Endodermal cell (in vitro differentiated cells): Measurements from ENCODE around the gene BBS9. TPM values are rescaled to one million over a fixed set of nuclear protein-coding genes. Genes with fewer than 3 reads are reported as not detected.

Experiments used
- DNase-seq: peaks from one replicate; pipeline ENCODE4 v3.0.0-alpha.2; 2017
- H3K27ac ChIP-seq: 2 replicates; pipeline ENCODE4 v1.5.1; 2013; ENCODE audit warnings: mild to moderate bottlenecking, low read depth, low read length, moderate library complexity
- H3K27me3 ChIP-seq: 2 replicates; pipeline ENCODE4 v1.6.1; 2013; ENCODE audit warnings: mild to moderate bottlenecking, low read length, moderate library complexity; ENCODE audit not compliant: insufficient read depth, control insufficient read depth, poor library complexity, severe bottlenecking
- H3K36me3 ChIP-seq: 2 replicates; pipeline ENCODE4 v1.7.0; 2013; ENCODE audit warnings: mild to moderate bottlenecking, low read length, moderate library complexity; ENCODE audit not compliant: control insufficient read depth, insufficient read depth
- H3K4me1 ChIP-seq: one replicate; pipeline ENCODE4 v1.7.0; 2013; ENCODE audit warnings: low read length; ENCODE audit not compliant: control insufficient read depth, insufficient read depth
- H3K4me3 ChIP-seq: 2 replicates; pipeline ENCODE4 v1.5.1; 2013; ENCODE audit warnings: mild to moderate bottlenecking, low read length, moderate library complexity
- H3K9ac ChIP-seq: 2 replicates; pipeline ENCODE4 v1.6.1; 2013; ENCODE audit warnings: mild to moderate bottlenecking, low read length, moderate library complexity; ENCODE audit not compliant: poor library complexity, severe bottlenecking; ENCODE audit errors: extremely low read depth
- H3K9me3 ChIP-seq: 2 replicates; pipeline ENCODE4 v1.6.1; 2013; ENCODE audit warnings: mild to moderate bottlenecking, low read length, moderate library complexity; ENCODE audit not compliant: control insufficient read depth
- H3K27ac Mint-ChIP-seq: 2 replicates; pipeline ENCODE4 v1.8.0; 2020; ENCODE audit warnings: mixed read lengths
- H3K27me3 Mint-ChIP-seq: 2 replicates; pipeline ENCODE4 v1.8.0; 2021; ENCODE audit warnings: mild to moderate bottlenecking, mixed read lengths; ENCODE audit not compliant: insufficient read depth
- H3K36me3 Mint-ChIP-seq: 2 replicates; pipeline ENCODE4 v1.8.0; 2020; ENCODE audit warnings: low read depth, mixed read lengths
- H3K4me1 Mint-ChIP-seq: 2 replicates; pipeline ENCODE4 v1.8.0; 2020; ENCODE audit warnings: mixed read lengths
- H3K4me3 Mint-ChIP-seq: 2 replicates; pipeline ENCODE4 v1.8.0; 2020; ENCODE audit warnings: mild to moderate bottlenecking, moderate library complexity, mixed read lengths
- H3K9me3 Mint-ChIP-seq: 2 replicates; pipeline ENCODE4 v1.8.0; 2020; ENCODE audit warnings: mild to moderate bottlenecking, mixed read lengths
- WGBS, 2 experiments: methylation state at CpG; one replicate each; pipeline versions ENCODE4 v1.1.5 to v1.1.7; 2013; ENCODE audit warnings: missing lambda C conversion rate in 2 of 2, mixed read lengths in 1 of 2; ENCODE audit not compliant: insufficient coverage in 1 of 2, insufficient read length in 1 of 2; 5-methylcytosine and 5-hydroxymethylcytosine counted together
- total RNA-seq, 2 donors: library from RNA; stranded (reverse); fragmentation: NEBNext Ultra II Directional in 1 of 2; extraction: Animal tissue kit (Norgen Biotek cat#: 25700) in 1 of 2; gene quantifications; 2 replicates in 1 of 2; 3 replicates in 1 of 2; pipeline ENCODE4 v1.2.1, GENCODE V29; 2021
- TF ChIP-seq, protein P1 (sequence below): fragments of 200-600 bp; sonication (generic); conservative IDR thresholded peaks from 2 replicates; pipeline ENCODE4 v1.5.0; 2021; ENCODE audit warnings: antibody characterized with exemption, mild to moderate bottlenecking

Gene BBS9
- total RNA-seq, 2 donors from 2014 or later, result 20.7 to 21.6 TPM

DNA sequence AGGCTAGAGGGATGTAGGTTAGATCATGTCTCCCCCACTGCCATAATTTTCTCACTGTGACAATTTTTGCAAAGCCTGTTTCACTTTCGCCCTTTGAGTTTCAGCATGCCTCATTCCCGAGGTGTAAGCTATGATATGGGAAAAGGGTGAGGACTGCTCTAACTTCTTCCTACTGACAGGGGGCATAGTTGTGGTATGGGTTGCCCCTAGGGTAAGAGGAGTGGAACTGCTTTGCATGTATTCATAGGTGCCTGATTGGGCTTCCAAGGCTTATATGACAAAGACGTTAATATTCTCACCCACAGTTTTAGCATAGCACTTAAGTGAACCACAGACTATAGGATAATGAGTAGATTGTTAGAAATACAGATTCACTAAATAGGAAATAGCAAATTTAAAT is 148.7 kb downstream of the BBS9 start:
- Histone ChIP-seq H3K4me3 (no peak overlapping the region), H3K4me1 (no peaks in the 10 kb centered on the region), H3K27ac (no peak overlapping the region), H3K9me3 (peaks cover 12% of the 10 kb centered on the region), H3K36me3 (no peaks in the 10 kb centered on the region), H3K27me3 (no peaks in the 10 kb centered on the region), H3K9ac (no peak overlapping the region)
- peaks cover 25% of the 10 kb centered on the region for H3K9me3 Mint-ChIP-seq
- TF ChIP-seq, protein P1, sequence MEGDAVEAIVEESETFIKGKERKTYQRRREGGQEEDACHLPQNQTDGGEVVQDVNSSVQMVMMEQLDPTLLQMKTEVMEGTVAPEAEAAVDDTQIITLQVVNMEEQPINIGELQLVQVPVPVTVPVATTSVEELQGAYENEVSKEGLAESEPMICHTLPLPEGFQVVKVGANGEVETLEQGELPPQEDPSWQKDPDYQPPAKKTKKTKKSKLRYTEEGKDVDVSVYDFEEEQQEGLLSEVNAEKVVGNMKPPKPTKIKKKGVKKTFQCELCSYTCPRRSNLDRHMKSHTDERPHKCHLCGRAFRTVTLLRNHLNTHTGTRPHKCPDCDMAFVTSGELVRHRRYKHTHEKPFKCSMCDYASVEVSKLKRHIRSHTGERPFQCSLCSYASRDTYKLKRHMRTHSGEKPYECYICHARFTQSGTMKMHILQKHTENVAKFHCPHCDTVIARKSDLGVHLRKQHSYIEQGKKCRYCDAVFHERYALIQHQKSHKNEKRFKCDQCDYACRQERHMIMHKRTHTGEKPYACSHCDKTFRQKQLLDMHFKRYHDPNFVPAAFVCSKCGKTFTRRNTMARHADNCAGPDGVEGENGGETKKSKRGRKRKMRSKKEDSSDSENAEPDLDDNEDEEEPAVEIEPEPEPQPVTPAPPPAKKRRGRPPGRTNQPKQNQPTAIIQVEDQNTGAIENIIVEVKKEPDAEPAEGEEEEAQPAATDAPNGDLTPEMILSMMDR, result peak; percentile 30
- no peaks in the 10 kb centered on the region for H3K27me3 Mint-ChIP-seq
- H3K4me1 Mint-ChIP-seq, result no peaks in the 10 kb centered on the region
- DNase-seq, result no peak
- no peak overlapping the region for H3K27ac Mint-ChIP-seq
- H3K36me3 Mint-ChIP-seq, result peaks cover 12% of the 10 kb centered on the region
- H3K4me3 Mint-ChIP-seq, result no peak overlapping the region
- 90% methylated on average over 2 of the region's 3 CpGs; no CpG with 5 or more reads in 1 of the 2 experiments for WGBS, 2 experiments

DNA sequence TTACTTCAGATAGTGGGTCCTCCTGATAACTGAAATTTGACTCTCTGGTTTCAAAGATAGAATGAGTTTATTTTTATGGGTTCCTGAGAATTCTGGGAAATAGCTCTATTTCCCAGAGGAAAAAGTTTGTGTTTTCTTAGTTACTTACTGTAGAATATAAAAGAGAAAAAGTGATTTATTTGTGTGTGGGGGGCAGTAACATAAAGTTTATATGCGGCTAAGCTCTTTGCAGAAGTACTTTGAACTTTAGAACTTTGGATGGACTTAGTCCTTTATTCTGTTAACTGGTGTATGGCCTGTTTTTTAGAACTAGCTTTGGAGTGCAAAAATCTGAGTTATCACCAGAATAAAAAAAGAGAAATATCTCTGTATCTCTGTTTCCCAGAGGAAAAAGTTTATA is 157.1 kb downstream of the BBS9 start:
- Histone ChIP-seq H3K9me3 (peaks cover 12% of the 10 kb centered on the region), H3K4me3 (no peak overlapping the region), H3K27ac (no peak overlapping the region), H3K27me3 (no peaks in the 10 kb centered on the region), H3K4me1 (no peaks in the 10 kb centered on the region), H3K36me3 (no peaks in the 10 kb centered on the region), H3K9ac (no peak overlapping the region)
- Mint-ChIP-seq H3K9me3 (peaks cover 17% of the 10 kb centered on the region), H3K4me3 (no peak overlapping the region), H3K27me3 (no peaks in the 10 kb centered on the region), H3K27ac (no peak overlapping the region), H3K4me1 (no peaks in the 10 kb centered on the region), H3K36me3 (peaks cover 1% of the 10 kb centered on the region)
- DNase-seq, result no peak
- 60 to 94% methylated on average over 1 of the region's 1 CpG for WGBS, 2 experiments
- TF ChIP-seq, protein P1, result no peak

DNA sequence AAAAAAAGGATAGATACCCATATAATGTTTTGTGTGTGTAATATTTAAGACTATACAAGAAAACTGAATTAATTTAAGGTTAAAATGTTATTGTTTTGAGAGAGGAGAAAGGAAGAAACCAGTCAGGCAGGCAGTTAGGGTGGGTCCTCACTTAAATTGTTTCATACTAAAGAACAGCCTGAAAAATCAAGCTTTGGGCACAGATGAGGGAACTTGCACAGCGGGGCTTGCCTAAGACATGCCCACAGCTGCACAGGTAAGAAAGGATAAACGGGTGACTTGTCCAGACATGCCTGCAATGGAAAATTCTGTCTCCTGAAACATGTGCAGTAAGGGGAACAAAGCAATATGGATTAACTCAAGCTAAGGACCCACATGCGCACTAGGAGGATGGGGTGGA is 158.4 kb downstream of the BBS9 start:
- Histone ChIP-seq H3K4me3 (no peak overlapping the region), H3K4me1 (no peaks in the 10 kb centered on the region), H3K9ac (no peak overlapping the region), H3K9me3 (peaks cover 12% of the 10 kb centered on the region), H3K36me3 (no peaks in the 10 kb centered on the region), H3K27me3 (no peaks in the 10 kb centered on the region), H3K27ac (no peak overlapping the region)
- H3K9me3 Mint-ChIP-seq, result peaks cover 17% of the 10 kb centered on the region
- TF ChIP-seq, protein P1, result no peak
- H3K4me1 Mint-ChIP-seq, result no peaks in the 10 kb centered on the region
- DNase-seq, result no peak
- 87 to 92% methylated on average over 3 of the region's 3 CpGs for WGBS, 2 experiments
- no peak overlapping the region for H3K27ac Mint-ChIP-seq
- no peak overlapping the region for H3K4me3 Mint-ChIP-seq
- H3K27me3 Mint-ChIP-seq, result no peaks in the 10 kb centered on the region
- peaks cover 1% of the 10 kb centered on the region for H3K36me3 Mint-ChIP-seq
